ENCODE data around the gene PWP1.
"Not testable (repeated sequence)": the region's sequence is repeated elsewhere in the genome, so short reads cannot be mapped to it uniquely, and the experiment has no call there.

DNA sequence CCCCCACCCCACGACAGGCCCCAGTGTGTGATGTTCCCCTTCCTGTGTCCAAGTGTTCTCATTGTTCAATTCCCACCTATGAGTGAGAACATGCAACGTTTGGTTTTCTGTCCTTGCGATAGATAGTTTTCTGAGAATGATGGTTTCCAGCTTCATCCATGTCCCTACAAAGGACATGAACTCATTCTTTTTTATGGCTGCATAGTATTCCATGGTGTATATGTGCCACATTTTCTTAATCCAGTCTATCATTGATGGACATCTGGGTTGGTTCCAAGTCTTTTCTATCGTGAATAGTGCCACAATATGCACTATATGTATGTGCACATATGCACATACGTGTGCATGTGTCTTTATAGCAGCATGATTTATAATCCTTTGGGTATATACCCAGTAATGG is 19.9 kb downstream of the PWP1 start:
- TF ChIP-seq CTCF (conservative IDR thresholded peaks at IDR 0.05; ENCODE audit: low read depth, low read length); EZH2 (IDR thresholded peaks at IDR 0.05; ENCODE audit: borderline replicate concordance, low read depth, low read length, poor library complexity, severe bottlenecking): not testable (repeated sequence)
